GM18873 (cell line): ENCODE results near the gene MLC1.
"Not testable (repeated sequence)": the region's sequence is repeated elsewhere in the genome, so short reads cannot be mapped to it uniquely, and the experiment has no call there.

ENCODE experiments used
- ATAC-seq: cut with Tn5 transposase; IDR thresholded peaks from one replicate; pipeline ENCODE4 v1.9.1; 2021; ENCODE audit warnings: mild to moderate bottlenecking, moderate library complexity, moderate number of reproducible peaks; ENCODE audit not compliant: unreplicated experiment, low FRiP score

MLC1 gene

GRCh38 chr22:50104141-50104544 lies 18.9 kb upstream of the MLC1 start:
- no peak for ATAC-seq

- no peak for ATAC-seq
Observed at GRCh38 chr22:50102946-50103345, 17.7 kb upstream of the MLC1 start.

- no peak for ATAC-seq
Observed at GRCh38 chr22:50101870-50102565, 16.8 kb upstream of the MLC1 start.

- no peak for ATAC-seq
Observed at GRCh38 chr22:50098052-50098451, 12.8 kb upstream of the MLC1 start.

GRCh38 chr22:50092342-50092741 lies 7.1 kb upstream of the MLC1 start:
- ATAC-seq, result no peak

GRCh38 chr22:50091092-50091768 lies 6.0 kb upstream of the MLC1 start:
- no peak for ATAC-seq

GRCh38 chr22:50090412-50090714 lies 5.1 kb upstream of the MLC1 start:
- ATAC-seq, result no peak

GRCh38 chr22:50089682-50090411 lies 4.6 kb upstream of the MLC1 start, which contains the start of gene MOV10L1:
MOV10L1 (plus strand) TSS chr22:50090006; CDS start chr22:50090089, 83 bp downstream.
- no peak for ATAC-seq

GRCh38 chr22:50089231-50089630 lies 4.0 kb upstream of the MLC1 start:
- ATAC-seq, result no peak

GRCh38 chr22:50088096-50088495 lies 2.9 kb upstream of the MLC1 start:
- no peak for ATAC-seq

GRCh38 chr22:50087646-50088045 lies 2.4 kb upstream of the MLC1 start:
- no peak for ATAC-seq

GRCh38 chr22:50086975-50087374 lies 1.7 kb upstream of the MLC1 start:
- ATAC-seq, result not testable (repeated sequence)

- no peak for ATAC-seq
Observed at GRCh38 chr22:50086526-50086925, 1.3 kb upstream of the MLC1 start.

- ATAC-seq, result no peak
Observed at GRCh38 chr22:50084614-50085021, 608 bp downstream of the MLC1 start.

GRCh38 chr22:50084080-50084477 lies 1.1 kb downstream of the MLC1 start:
- ATAC-seq, result no peak

- no peak for ATAC-seq
Observed at GRCh38 chr22:50083462-50084079, 1.7 kb downstream of the MLC1 start.

GRCh38 chr22:50082961-50083461 lies 2.2 kb downstream of the MLC1 start:
- ATAC-seq, result no peak

- no peak for ATAC-seq
Observed at GRCh38 chr22:50082197-50082715, 3.0 kb downstream of the MLC1 start.

GRCh38 chr22:50081426-50082196 lies 3.6 kb downstream of the MLC1 start:
- no peak for ATAC-seq

- no peak for ATAC-seq
Observed at GRCh38 chr22:50080077-50080465, 5.2 kb downstream of the MLC1 start.
